ENCODE measurements around the gene DLG2. TPM values are rescaled to one million over a fixed set of nuclear protein-coding genes. Genes with fewer than 3 reads are reported as not detected.

The DLG2 gene
- total and polyA plus RNA-seq, 2 donors (not counting 3 experiments of a cell fraction or from before 2014, with no cell fraction given), result 0.15 to 1.1 TPM

DNA sequence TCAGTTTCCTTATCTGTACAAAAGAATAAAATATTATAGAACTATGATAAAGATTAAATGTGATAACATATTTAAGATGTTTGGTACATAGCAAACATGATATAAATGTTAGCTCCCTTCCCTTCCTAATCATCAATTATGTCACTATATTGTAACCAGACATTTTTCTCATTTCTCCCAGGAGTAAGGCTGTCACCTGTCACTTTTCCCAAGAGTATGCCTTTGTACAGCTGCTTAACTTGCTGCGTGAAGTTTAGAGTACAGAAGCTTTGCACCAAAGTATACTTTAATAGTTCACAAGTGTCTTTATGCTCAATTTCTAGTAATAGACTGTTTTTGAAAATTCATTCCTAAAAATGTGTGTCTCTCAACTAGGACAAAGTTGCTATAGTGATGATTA lies 186.9 kb downstream of the DLG2 start:
- Histone ChIP-seq H3K79me2 (ENCODE audit: control insufficient read depth, insufficient read depth, low read length) (no peaks in the 10 kb centered on the region), H3K36me3 (ENCODE audit: control insufficient read depth in 2 of 2, extremely low read depth in 1 of 2, insufficient read depth in 2 of 2, low read length in 2 of 2) (no peaks in the 10 kb centered on the region), H3K27ac (ENCODE audit: insufficient read depth, low read depth, low read length) (no peak overlapping the region), H3K4me2 (ENCODE audit: insufficient read depth, low read length) (no peak overlapping the region), H3K27me3 (ENCODE audit: control insufficient read depth in 2 of 2, insufficient read depth in 2 of 2, low read length in 2 of 2) (no peaks in the 10 kb centered on the region), H2AFZ (ENCODE audit: low read depth, low read length) (no peak overlapping the region), H4K20me1 (replicated peaks; ENCODE audit: control insufficient read depth, extremely low read depth, insufficient read depth, low read length) (no peaks in the 10 kb centered on the region), H3K4me3 (replicated peaks in 1 of 3; ENCODE audit: insufficient read depth in 1 of 3, low read depth in 1 of 3, low read length in 3 of 3) (no peak overlapping the region), H3K9ac (replicated peaks; ENCODE audit: extremely low read depth, insufficient read depth, low read length) (no peak overlapping the region), H3K9me3 (replicated peaks; ENCODE audit: control insufficient read depth, insufficient read depth, low read length) (no peaks in the 10 kb centered on the region), H3K9me1 (replicated peaks; ENCODE audit: control insufficient read depth, extremely low read depth, insufficient read depth, low read length) (no peaks in the 10 kb centered on the region), H3K4me1 (ENCODE audit: control insufficient read depth, extremely low read depth, insufficient read depth, low read length) (no peaks in the 10 kb centered on the region)
- CTCF ChIA-PET, result no interaction called here
- FAIRE-seq, result no peak
- BruUV-seq (replicated peaks), result no TSS peak
- dilution Hi-C loops (cut with MboI; ENCODE audit: extremely low pct_ligation_motif_present, low sequenced_read_pairs), result no loop called here
- TF ChIP-seq POLR2A (IDR thresholded peaks at IDR 0.05; ENCODE audit: low read depth, low read length) (no peak), EZH2 (IDR thresholded peaks at IDR 0.05; ENCODE audit: borderline replicate concordance, low read depth, low read length, severe bottlenecking) (no peak), POLR2AphosphoS5 (IDR thresholded peaks at IDR 0.05; ENCODE audit: insufficient read depth, low read depth, low read length) (no peak), GATA2 (IDR thresholded peaks at IDR 0.05; ENCODE audit: insufficient read depth, insufficient read length, low read depth, low read length) (no peak), CTCF (IDR thresholded peaks at IDR 0.05; ENCODE audit: extremely low read depth in 1 of 2, insufficient read depth in 1 of 2, low read depth in 1 of 2, low read length in 2 of 2) (no peak), JUN (IDR thresholded peaks at IDR 0.05; ENCODE audit: borderline replicate concordance, insufficient read depth, insufficient read length, low read depth) (no peak), FOS (IDR thresholded peaks at IDR 0.05; ENCODE audit: borderline replicate concordance, insufficient read depth, low read length) (no peak), MAX (IDR thresholded peaks at IDR 0.05; ENCODE audit: insufficient read depth, insufficient read length) (no peak), MYC (IDR thresholded peaks at IDR 0.05; ENCODE audit: low read depth, low read length) (no peak)
- intact Hi-C loops (cut with micrococcal nuclease), result no loop called here
- POLR2A ChIA-PET, result no interaction called here
- no peak for DNase-seq (ENCODE audit: low read depth, low spot score)
